NCI-H1048 (cell line): Measurements from ENCODE around the gene OGT.
"Not testable (repeated sequence)": the region's sequence is repeated elsewhere in the genome, so short reads cannot be mapped to it uniquely, and the experiment has no call there.

Experiments
- DNase-seq: peaks from one replicate; lab custom pipeline; 2025; lab: John Stamatoyannopoulos, UW

Gene OGT

DNA sequence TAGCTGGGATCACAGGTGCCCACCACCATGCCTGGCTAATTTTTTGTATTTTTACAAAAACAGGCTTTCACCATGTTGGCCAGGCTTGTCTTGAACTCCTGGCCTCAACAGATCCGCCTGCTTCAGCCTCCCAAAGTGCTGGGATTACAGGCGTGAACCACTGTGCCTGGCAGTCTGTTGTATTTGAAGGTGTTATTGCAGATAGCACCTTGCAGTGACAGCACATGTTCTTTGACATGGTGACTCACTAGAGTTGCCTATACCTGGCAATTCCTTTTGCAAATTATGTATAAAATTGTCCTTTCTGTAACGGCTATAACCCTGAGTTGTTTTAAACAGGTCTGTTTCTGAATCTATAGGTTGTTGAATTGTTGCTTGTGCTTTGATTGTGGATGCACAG, 7.9 kb downstream of the OGT start:
- no peak for DNase-seq

DNA sequence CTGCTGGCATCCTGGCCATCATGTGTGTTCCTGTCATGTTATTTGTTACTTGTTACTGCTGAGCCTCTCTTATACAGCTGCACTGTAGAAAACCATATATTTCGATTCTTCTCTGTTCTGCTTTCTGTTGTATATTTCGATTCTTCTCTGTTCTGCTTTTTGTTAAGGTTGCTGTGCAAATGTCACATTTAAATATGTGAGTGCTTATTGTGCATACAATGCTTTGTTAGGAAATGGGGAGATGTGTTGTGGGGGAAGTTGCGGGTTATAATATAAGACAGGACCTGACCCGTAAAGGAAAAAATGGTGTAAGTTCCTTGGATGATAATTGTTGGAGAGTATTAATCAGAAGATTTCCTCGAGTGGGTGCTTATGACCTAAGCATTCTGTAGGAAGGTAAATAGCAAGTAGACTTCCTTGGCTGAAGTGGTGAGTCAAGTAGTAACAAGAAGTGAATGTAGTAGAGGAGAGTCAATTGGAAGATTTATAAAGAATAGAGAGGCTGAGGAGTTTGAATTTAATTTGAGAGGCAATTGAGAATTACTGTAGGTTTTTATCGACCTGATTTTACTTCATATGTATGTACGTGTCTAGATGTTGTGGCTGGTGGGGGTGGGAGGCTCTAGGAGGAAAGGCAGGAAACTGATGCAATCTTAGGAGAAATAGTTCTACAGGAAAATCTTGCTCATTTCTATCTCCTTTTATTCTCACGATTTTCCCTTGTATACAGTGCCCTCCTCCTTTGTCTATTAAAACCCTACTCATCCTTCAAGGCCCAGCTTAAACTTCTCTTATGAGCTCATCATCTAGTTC, 8.5 kb downstream of the OGT start:
- no peak for DNase-seq

GRCh38 chrX:71542411-71542810, 9.5 kb downstream of the OGT start:
- no peak for DNase-seq

DNA sequence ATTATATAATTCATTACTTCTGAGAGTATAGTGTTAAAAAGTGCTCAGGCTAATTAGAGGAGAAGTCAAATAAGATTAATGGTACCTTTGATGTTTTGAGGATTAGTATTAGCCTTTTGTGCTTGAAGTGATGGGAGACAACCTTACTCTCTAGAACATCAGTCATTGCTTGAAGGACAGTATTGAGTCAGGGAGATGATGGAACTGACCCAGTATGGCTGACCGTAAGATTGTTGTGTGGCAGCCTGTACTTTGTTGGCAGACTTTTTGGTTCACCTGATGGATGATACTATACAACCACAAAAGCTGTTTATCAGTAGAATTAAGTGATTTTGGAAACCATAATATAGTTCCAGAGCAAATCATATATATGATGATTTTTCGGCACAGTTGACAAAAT, 9.9 kb downstream of the OGT start:
- no peak for DNase-seq

DNA sequence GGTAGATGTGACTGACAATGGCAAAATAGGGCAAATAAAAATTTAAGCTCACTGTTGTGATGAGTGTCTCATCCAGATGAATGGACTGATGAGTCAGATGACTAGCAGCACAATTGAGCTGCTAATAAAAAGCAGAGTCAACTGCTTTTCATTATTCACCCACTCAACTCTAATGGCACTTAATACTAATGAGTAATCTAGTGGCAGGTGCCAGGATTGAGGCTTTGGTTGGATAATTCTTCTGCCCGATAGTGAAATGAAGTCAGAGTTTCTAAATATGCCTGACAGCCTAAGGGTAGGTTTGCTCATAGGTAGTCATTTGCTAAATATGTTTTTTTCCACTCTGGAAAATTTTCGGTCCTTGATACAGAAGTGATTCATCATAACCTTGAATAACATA, 10.4 kb downstream of the OGT start:
- no peak for DNase-seq

DNA sequence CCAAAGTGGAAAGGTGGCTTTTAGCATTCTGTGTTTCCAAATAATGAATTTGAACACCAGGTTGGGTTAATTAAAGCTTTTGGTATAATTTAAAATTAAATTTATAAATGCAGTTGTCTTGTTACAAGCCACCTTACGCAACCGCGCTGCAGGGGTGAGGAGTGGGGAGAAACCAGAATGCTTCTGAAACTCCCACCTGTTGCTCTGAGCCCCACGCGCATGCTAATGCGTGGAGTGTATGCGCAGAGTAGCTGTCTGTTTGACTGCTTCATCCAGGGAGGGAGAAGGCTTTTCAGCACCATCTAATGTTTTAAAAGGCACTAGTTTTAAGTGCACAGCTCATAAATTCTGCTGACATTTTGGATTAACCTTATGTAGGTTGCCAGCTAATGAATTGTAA, 12.5 kb downstream of the OGT start:
- no peak for DNase-seq

DNA sequence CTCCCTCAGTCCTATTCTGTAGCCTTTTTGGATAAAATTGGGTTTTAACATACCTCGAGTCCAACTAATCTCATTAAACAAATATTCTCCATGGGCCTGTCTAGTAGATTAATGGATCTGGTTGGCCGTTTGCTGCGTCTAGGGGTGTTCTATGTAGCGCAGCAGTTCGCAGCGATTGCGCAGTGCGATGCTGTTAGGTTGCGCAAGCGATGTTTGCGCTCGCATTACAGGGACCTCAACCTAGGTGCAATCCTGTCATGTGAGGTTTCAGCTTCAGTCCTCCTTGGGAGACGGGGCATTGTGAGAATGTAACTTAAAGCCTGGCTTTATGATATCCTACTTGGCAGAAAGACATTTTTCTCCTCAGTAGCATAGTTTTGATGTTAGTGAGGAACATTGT, 14.0 kb downstream of the OGT start:
- DNase-seq: no peak

DNA sequence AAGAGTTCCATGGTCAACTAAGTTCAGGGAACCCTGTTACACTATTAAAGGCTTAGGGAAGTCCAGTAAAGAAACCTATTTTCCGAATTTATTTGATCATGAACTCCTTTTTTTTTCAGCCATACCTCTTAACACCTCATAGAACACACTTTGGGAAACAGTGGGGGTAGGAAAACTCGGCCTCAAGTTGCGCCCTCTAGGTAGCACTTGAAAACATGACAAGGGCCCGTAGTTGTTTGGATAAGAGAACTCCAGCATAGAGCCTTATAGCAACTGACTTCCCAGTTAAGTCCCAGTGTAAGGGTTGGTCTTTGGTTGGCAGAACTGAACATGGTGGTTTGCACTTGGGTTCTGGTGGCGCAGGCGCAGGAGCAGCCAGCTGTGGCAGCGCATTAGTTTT, 14.4 kb downstream of the OGT start:
- no peak for DNase-seq

DNA sequence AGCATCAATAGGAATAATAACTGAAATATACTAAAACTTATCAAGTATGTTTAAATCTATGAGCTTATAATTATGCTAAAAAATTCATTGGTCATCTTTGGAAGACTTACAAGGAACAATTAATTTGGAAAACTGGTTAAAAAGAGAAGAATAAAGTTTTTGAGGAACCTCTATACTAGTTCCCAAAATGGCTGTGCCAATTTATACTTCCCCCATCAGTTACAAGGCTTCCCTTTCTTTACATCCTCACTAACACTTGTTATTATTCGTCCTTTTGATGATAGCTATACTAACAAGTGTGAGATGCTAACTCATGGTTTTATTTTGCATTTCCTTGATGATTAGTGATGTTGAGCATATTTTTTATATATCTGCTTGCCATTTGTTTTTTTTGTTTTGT, 17.1 kb downstream of the OGT start:
- DNase-seq: no peak

GRCh38 chrX:71550578-71550977, 17.7 kb downstream of the OGT start:
- no peak for DNase-seq

- DNase-seq: no peak
Observed at GRCh38 chrX:71556036-71556435, 23.1 kb downstream of the OGT start.

DNA sequence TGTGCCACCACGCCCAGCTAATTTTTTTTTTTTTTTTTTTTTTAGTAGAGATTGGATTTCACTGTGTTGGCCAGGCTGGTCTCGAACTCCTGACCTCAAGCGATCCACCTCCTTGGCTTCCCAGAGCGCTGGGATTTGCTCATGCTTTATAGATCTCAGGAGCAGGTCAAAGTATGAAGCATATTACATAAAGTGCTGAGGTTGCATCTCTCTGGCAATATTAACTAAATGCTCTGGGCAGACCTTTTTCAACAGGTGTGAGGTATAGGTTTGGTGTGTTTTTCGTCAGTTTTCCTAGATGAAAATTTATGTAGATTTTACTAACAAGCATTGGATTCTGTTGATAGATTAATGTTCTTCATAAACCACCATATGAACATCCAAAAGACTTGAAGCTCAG, 26.0 kb downstream of the OGT start:
- DNase-seq: no peak

- DNase-seq: not testable (repeated sequence)
Observed at GRCh38 chrX:71559773-71560172, 26.9 kb downstream of the OGT start.

GRCh38 chrX:71563921-71564320, 31.0 kb downstream of the OGT start:
- no peak for DNase-seq

DNA sequence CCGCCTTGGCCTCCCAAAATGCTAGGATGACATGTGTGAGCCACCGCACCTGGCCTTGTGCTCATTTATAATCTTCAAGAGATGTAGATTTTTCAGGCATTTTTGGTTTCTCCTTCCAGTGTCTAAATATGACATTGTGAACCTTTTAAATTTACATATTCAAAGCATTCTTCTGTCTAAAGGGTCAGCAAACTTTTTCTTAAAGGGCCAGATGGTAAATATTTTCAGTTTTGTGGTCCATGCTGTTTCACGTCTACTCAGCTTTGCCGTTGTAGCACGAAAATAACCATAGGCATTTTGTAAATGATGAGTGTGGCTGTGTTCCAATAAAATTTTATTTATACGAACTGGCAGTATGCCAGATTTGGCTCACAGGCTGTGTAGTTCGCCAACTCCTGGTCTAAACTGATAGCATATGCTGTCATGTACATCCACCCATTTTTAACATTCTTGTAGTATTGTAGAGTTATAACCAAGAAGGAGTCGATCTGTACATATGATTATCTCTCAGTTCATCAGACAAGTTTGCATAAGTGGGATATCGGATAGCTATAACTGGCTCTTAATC, 32.7 kb downstream of the OGT start:
- no peak for DNase-seq

- DNase-seq: not testable (repeated sequence)
Observed at GRCh38 chrX:71571390-71571789, 38.5 kb downstream of the OGT start.

DNA sequence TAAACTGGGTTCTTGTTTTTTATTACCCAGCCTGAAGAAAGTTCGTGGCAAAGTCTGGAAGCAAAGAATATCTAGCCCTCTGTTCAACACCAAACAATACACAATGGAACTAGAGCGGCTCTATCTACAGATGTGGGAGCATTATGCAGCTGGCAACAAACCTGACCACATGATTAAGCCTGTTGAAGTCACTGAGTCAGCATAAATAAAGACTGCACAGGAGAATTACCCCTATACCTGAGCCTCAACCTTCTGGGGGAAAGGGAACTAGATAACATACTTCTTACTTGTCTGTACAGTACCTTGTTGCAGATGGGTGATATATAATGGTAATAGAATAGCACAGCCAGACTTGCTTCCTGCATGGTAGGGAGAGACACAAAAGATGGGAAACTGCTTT, 40.7 kb downstream of the OGT start:
- no peak for DNase-seq

DNA sequence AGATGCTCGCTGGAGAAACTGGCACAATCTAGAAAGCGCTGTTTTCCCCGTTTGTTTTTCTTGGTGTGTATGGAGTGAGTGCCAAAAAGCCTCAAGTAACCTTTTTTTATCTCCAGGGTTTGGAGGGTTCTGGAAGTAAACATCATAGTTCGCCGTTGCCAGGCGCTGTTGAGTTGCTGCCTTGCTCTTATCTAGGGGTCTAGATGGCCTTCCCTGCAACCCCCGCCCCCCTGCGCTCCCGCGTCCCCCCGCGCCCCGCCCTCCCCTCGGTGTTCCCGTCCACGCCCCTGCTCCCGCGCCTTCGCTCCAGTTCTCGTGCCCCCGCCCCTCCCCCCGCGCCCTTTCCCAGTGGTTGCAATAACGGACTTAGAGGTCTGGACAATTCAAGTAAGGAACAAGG, 44.8 kb downstream of the OGT start:
- DNase-seq: no peak

GRCh38 chrX:71578253-71579135, 45.6 kb downstream of the OGT start, which contains the start of gene GCNA:
Gene GCNA (plus strand): TSS chrX:71578437. CDS start chrX:71580822, 2,385 bp downstream.
- no peak for DNase-seq

- DNase-seq: no peak
Observed at GRCh38 chrX:71579136-71579989, 46.5 kb downstream of the OGT start.

DNA sequence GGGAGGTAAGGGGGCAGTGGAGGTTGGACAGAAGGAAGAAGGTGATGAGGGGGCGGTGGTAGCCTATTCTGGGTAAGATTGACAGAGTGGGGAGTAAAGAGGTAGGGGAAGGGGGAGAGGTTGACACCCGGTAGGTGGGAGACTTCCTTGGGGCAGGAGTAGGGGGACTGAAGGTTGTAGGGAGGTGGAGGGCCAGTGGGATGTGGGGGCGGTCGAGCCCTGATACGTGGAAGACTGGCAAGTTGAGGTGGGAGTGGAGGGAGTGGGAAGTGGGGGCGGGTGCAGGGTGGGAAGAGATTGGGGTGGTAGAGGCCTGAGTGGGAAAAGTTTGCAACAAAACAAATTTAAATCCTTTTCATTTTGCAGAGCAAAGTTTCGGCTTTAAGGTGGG, 47.1 kb downstream of the OGT start:
- DNase-seq: no peak

DNA sequence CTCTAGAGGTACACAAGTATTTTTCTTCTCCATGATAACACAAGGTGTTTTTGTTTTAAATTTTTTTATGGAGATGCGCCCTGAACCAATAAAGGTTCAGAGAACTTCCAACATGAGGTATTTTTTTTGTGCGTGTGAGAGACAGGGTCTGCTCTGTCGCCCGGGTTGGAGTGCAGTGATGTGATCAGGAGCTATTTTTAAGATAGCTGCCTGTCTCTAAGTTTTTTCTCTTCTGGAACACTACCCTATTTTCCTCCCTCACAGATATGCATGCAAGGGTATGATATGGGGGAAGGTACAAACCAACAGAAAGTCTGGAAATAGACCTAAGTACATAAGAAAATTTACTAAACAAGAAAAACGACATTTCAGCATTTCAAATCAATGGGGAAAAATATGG, 48.3 kb downstream of the OGT start:
- no peak for DNase-seq
